GM12873 (cell line): Measurements from ENCODE around the gene DES.

Experiments used
- TF ChIP-seq, protein P1 (sequence below): IDR thresholded peaks from 2 replicates; pipeline ENCODE4 v1.5.1; 2012; ENCODE audit warnings: low read depth, mild to moderate bottlenecking, moderate library complexity, low read length, control low read depth; ENCODE audit not compliant: insufficient read depth; ENCODE audit errors: missing control alignments

Gene DES

GRCh38 chr2:219384859-219385258 lies 33.3 kb upstream of the DES start:
- TF ChIP-seq, protein P1, sequence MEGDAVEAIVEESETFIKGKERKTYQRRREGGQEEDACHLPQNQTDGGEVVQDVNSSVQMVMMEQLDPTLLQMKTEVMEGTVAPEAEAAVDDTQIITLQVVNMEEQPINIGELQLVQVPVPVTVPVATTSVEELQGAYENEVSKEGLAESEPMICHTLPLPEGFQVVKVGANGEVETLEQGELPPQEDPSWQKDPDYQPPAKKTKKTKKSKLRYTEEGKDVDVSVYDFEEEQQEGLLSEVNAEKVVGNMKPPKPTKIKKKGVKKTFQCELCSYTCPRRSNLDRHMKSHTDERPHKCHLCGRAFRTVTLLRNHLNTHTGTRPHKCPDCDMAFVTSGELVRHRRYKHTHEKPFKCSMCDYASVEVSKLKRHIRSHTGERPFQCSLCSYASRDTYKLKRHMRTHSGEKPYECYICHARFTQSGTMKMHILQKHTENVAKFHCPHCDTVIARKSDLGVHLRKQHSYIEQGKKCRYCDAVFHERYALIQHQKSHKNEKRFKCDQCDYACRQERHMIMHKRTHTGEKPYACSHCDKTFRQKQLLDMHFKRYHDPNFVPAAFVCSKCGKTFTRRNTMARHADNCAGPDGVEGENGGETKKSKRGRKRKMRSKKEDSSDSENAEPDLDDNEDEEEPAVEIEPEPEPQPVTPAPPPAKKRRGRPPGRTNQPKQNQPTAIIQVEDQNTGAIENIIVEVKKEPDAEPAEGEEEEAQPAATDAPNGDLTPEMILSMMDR = no peak

GRCh38 chr2:219385958-219386520 lies 32.1 kb upstream of the DES start:
- TF ChIP-seq, protein P1 = no peak

- TF ChIP-seq, protein P1 = no peak
Observed at GRCh38 chr2:219386532-219387280, 31.5 kb upstream of the DES start.

GRCh38 chr2:219387306-219388120 lies 30.7 kb upstream of the DES start, which contains the start of gene DNPEP:
Gene DNPEP, minus strand, starts transcription at chr2:219387912. Its CDS starts 118 bp downstream, at chr2:219387794.
- TF ChIP-seq, protein P1 = no peak

DNA sequence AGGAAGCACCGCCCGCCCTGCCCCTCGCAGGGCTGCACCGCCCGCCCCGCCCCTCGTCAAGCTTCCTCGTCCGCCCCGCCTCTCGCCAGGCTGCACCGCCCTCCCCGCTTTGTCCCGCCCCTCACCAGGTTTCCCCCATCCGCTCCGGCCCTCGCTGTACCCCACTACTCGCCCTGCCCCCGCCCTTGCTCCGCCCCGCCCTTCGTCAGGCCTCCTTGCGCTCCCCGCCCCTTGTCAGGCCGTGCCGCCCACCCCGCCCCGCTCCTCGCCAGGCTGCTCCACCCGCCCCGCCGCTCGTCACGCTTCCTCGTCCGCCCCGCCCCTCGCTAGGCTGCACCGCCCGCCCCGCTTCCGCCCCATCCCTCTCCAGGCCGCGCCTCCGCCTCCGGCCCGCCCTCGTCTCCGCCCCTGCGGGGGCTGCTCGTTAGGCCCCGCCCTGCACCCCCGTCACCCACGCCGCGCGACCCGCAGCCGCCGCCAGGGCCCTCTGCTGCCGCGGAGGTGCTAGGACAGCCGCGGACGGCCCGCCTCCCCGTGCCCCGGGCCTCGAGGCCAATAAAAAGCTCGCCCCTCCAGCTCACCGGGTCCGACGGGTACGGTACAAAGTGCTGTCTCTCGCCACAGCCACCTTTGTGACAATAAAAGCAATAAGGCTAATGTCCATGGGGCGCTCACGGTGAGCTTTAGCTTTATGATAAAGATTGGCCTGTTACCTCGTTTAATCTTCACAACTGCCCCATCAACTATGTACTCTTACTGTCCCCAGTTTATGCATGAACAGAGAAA lies 29.9 kb upstream of the DES start:
- TF ChIP-seq, protein P1 = peak; percentile 51

DNA sequence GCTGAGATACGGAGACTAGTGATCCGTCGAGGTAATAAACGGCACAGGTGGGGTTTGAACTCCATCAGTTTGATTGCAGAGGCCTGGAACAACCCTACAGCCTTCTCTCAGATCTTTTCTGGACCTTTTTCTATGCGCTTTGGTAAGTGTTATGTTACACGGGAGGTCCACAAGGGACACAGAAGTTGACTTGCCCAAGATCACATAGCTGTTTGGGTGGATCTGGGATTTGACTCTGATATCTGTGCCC lies 29.3 kb upstream of the DES start:
- TF ChIP-seq, protein P1 = no peak
